Gastrocnemius medialis (tissue), 4 donors: ENCODE results near the gene MRPL45.

Experiments
- POLR2A ChIP-seq, 2 donors: fragments of 450-650 bp; IDR thresholded peaks; one replicate each; pipeline ENCODE4 v1.6.1; 2017; ENCODE audit warnings: antibody characterized with exemption in 2 of 2, mild to moderate bottlenecking in 2 of 2, moderate library complexity in 2 of 2
- TF ChIP-seq, protein P1 (sequence below), 5 experiments: fragments of 450-650 bp in 3 of 5; fragments of 200-600 bp in 2 of 5; sonication (generic) in 2 of 5; IDR thresholded peaks in 4 of 5; conservative IDR thresholded peaks in 1 of 5; 1 replicate in 4 of 5; 2 replicates in 1 of 5; pipeline ENCODE4 v1.5.1; 2016 to 2019; ENCODE audit warnings: antibody characterized with exemption in 5 of 5, mild to moderate bottlenecking in 3 of 5, moderate library complexity in 3 of 5

DNA sequence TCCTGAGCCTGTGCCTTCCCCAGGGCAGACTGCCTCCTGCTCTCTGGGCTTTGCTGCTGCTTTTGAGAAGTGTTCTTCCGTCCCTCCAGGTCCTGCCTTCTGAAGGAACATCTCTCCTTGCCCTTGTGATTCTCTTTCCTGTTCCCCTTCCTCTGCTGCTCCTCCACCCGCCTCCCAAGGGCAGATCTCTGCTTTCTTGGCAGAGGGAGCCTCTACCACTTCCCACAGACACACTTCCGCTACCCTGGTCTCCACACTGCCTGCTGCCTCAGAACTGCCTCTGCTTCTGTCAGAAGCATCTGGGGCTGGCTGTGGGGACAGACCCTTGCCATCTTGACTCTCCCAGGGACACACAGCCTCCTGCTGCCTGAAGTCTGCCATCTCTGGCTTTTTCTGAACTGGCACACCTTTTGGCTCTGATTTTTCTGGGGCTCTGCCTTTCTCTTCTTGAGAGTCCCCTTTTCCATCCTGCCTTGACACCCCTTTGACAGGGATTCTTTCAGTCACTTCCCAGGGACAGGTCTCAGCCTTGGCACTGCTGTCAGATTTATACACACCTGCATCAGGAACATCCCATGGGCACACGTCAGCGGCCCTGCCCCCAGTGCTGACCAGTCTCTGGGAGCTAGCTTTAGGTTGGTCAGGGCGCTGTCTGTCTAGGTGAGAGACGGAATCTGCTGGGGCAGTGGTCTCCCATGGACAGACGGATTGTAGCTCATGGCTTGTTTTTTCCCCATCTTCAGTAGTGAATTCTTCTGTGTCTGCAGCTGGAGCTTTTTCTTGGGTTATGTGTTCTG, 30.2 kb downstream of the MRPL45 start:
- TF ChIP-seq, protein P1, sequence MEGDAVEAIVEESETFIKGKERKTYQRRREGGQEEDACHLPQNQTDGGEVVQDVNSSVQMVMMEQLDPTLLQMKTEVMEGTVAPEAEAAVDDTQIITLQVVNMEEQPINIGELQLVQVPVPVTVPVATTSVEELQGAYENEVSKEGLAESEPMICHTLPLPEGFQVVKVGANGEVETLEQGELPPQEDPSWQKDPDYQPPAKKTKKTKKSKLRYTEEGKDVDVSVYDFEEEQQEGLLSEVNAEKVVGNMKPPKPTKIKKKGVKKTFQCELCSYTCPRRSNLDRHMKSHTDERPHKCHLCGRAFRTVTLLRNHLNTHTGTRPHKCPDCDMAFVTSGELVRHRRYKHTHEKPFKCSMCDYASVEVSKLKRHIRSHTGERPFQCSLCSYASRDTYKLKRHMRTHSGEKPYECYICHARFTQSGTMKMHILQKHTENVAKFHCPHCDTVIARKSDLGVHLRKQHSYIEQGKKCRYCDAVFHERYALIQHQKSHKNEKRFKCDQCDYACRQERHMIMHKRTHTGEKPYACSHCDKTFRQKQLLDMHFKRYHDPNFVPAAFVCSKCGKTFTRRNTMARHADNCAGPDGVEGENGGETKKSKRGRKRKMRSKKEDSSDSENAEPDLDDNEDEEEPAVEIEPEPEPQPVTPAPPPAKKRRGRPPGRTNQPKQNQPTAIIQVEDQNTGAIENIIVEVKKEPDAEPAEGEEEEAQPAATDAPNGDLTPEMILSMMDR (IDR thresholded peaks at IDR 0.05 in 4 of 5, conservative IDR thresholded peaks at IDR 0.05 in 1 of 5) = no peak
- no peak for TF ChIP-seq POLR2A (IDR thresholded peaks at IDR 0.05)
